B cell (primary cell): ENCODE measurements around the gene CHST1.

ENCODE experiments used
- EZH2 ChIP-seq: IDR thresholded peaks from 2 replicates; pipeline ENCODE4 v1.6.1; 2012; ENCODE audit warnings: borderline replicate concordance, low read depth, mild to moderate bottlenecking, moderate library complexity, low read length; ENCODE audit not compliant: insufficient read depth, poor library complexity, severe bottlenecking
- TF ChIP-seq, protein P1 (sequence below): fragments of 200-600 bp; IDR thresholded peaks from one replicate; pipeline ENCODE4 v1.8.0; 2022; ENCODE audit warnings: antibody characterized with exemption, mild to moderate bottlenecking

DNA sequence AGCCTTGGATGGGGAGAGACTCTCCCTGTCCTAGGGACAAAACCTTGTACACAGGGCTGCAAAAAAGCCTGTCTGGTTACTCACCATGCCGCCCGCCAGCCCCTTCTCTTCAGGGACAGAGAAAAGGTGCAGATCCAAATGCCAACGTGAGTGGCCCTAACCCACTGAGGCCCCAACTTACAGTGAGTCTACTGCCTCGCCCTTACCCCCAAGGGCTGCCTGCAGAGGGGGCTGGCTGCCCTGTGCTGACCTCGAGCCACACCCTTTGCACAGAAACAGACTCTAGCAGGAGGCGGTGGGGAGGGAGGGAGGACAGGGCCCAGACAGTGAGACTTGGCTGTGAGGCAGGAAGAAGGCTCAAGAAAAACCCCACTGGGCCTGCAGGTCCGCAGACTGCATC lies 13.6 kb upstream of the CHST1 start:
- no peak for TF ChIP-seq EZH2
- TF ChIP-seq, protein P1, sequence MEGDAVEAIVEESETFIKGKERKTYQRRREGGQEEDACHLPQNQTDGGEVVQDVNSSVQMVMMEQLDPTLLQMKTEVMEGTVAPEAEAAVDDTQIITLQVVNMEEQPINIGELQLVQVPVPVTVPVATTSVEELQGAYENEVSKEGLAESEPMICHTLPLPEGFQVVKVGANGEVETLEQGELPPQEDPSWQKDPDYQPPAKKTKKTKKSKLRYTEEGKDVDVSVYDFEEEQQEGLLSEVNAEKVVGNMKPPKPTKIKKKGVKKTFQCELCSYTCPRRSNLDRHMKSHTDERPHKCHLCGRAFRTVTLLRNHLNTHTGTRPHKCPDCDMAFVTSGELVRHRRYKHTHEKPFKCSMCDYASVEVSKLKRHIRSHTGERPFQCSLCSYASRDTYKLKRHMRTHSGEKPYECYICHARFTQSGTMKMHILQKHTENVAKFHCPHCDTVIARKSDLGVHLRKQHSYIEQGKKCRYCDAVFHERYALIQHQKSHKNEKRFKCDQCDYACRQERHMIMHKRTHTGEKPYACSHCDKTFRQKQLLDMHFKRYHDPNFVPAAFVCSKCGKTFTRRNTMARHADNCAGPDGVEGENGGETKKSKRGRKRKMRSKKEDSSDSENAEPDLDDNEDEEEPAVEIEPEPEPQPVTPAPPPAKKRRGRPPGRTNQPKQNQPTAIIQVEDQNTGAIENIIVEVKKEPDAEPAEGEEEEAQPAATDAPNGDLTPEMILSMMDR = no peak
